HCT116 (cell line): ENCODE measurements around the gene RPL41. TPM values are rescaled to one million over a fixed set of nuclear protein-coding genes. Genes with fewer than 3 reads are reported as not detected.

ENCODE experiments used
- ATAC-seq: fragments of 200-7000 bp; cut with Tn5 transposase; 2 replicates; pipeline ENCODE4 v1.9.1; 2020; ENCODE audit warnings: mild to moderate bottlenecking, moderate library complexity
- BruUV-seq: library from RNA; stranded (reverse); fragments of 400-500 nt; replicated peaks from 2 replicates; lab custom pipeline; 2021; lab: Mats Ljungman, UMichigan
- CTCF ChIA-PET: fragments of 300-600 bp; sonication (Branson Sonifier 250); formaldehyde crosslinking; loops from one replicate; lab custom pipeline; 2021; ENCODE audit warnings: antibody characterized with exemption; lab: Charles Lee
- POLR2A ChIA-PET: fragments of 300-600, 350-600 bp; sonication (Branson Sonifier 250); formaldehyde crosslinking; loops from one replicate; lab custom pipeline; 2021; ENCODE audit warnings: antibody characterized with exemption; lab: Charles Lee
- RAD21 ChIA-PET, 2 experiments: fragments of 300-600 bp; sonication (Branson Sonifier 250); formaldehyde crosslinking; loops; one replicate each; lab custom pipeline; 2023; ENCODE audit warnings: low total read pairs in 2 of 2; ENCODE audit not compliant: uncharacterized antibody in 2 of 2, unreplicated experiment in 2 of 2, low non-redundant PET in 1 of 2; lab: Charles Lee
- DNase-seq: peaks from one replicate; pipeline ENCODE4 v3.0.0-alpha.2; 2010; ENCODE audit warnings: low read depth, low spot score
- H2AFZ ChIP-seq: fragments of 200-600 bp; shearing (Covaris generic), sonication (generic); 2 replicates; pipeline ENCODE4 v1.6.1; 2017; ENCODE audit warnings: low read depth, mixed run types, mixed read lengths, antibody characterized with exemption, low read length; ENCODE audit not compliant: poor library complexity, severe bottlenecking
- H3K27ac ChIP-seq: 2 replicates; pipeline ENCODE4 v1.5.1; 2012; ENCODE audit warnings: low read depth, low read length
- H3K27me3 ChIP-seq: fragments of 200-600 bp; sonication (generic); 2 replicates; pipeline ENCODE4 v1.6.1; 2016; ENCODE audit warnings: mixed run types, low read length, mixed read lengths; ENCODE audit not compliant: insufficient read depth
- H3K36me3 ChIP-seq, 2 experiments: fragments of 200-500 bp in 1 of 2; fragments of 200-600 bp in 1 of 2; sonication (Bioruptor generic) in 1 of 2; sonication (generic) in 1 of 2; 2 replicates each; pipeline versions ENCODE4 v1.5.1 to v1.6.1; 2014 to 2016; ENCODE audit warnings: low read length in 2 of 2, inconsistent platforms in 1 of 2, mixed read lengths in 1 of 2, mixed run types in 1 of 2; ENCODE audit not compliant: insufficient read depth in 2 of 2, control insufficient read depth in 1 of 2
- H3K4me1 ChIP-seq, 2 experiments: fragments of 200-600 bp in 1 of 2; sonication (generic) in 1 of 2; 2 replicates each; pipeline versions ENCODE4 v1.5.1 to v1.6.1; 2012 to 2017; ENCODE audit warnings: low read length in 2 of 2, inconsistent platforms in 1 of 2, mild to moderate bottlenecking in 1 of 2, mixed read lengths in 1 of 2, mixed run types in 1 of 2, moderate library complexity in 1 of 2; ENCODE audit not compliant: insufficient read depth in 2 of 2, control insufficient read depth in 1 of 2
- H3K4me2 ChIP-seq: fragments of 200-600 bp; sonication (generic); 2 replicates; pipeline ENCODE4 v1.6.1; 2017; ENCODE audit warnings: mixed run types, low read length, mixed read lengths
- H3K4me3 ChIP-seq, 2 experiments: fragments of 200-600 bp in 1 of 2; sonication (generic) in 1 of 2; replicated peaks in 1 of 2; 2 replicates each; pipeline ENCODE4 v1.5.1; 2011 to 2016; ENCODE audit warnings: low read length in 2 of 2, control low read depth in 1 of 2, low read depth in 1 of 2, mild to moderate bottlenecking in 1 of 2, mixed read lengths in 1 of 2, mixed run types in 1 of 2
- H3K79me2 ChIP-seq: fragments of 200-600 bp; sonication (generic); 2 replicates; pipeline ENCODE4 v1.6.1; 2017; ENCODE audit warnings: mild to moderate bottlenecking, mixed run types, low read length, moderate library complexity, mixed read lengths; ENCODE audit not compliant: insufficient read depth
- H3K9ac ChIP-seq: fragments of 200-600 bp; sonication (generic); 2 replicates; pipeline ENCODE4 v1.6.1; 2016; ENCODE audit warnings: low read length, mixed read lengths
- H3K9me2 ChIP-seq: fragments of 200-600 bp; sonication (generic), shearing (Covaris generic); 2 replicates; pipeline ENCODE4 v1.6.1; 2017; ENCODE audit warnings: mixed run types, mild to moderate bottlenecking, moderate library complexity; ENCODE audit not compliant: insufficient read depth
- H3K9me3 ChIP-seq, 2 experiments: fragments of 200-500 bp in 1 of 2; fragments of 200-600 bp in 1 of 2; sonication (Bioruptor generic) in 1 of 2; sonication (generic) in 1 of 2; 2 replicates each; pipeline ENCODE4 v1.6.1; 2014 to 2017; ENCODE audit warnings: low read length in 2 of 2, mixed read lengths in 2 of 2, inconsistent platforms in 1 of 2, low read depth in 1 of 2, mild to moderate bottlenecking in 1 of 2, mixed run types in 1 of 2, moderate library complexity in 1 of 2; ENCODE audit not compliant: control insufficient read depth in 1 of 2, insufficient read depth in 1 of 2
- H4K20me1 ChIP-seq: fragments of 200-600 bp; sonication (generic), shearing (Covaris generic); 2 replicates; pipeline ENCODE4 v1.6.1; 2017; ENCODE audit warnings: mixed run types, mild to moderate bottlenecking, moderate library complexity; ENCODE audit not compliant: insufficient read depth
- EGR1 ChIP-seq: IDR thresholded peaks from 2 replicates; pipeline ENCODE4 v1.6.1; 2012; ENCODE audit warnings: low read depth
- ELF1 ChIP-seq: IDR thresholded peaks from 2 replicates; pipeline ENCODE4 v1.6.1; 2012; ENCODE audit warnings: low read depth, borderline replicate concordance
- JUND ChIP-seq: IDR thresholded peaks from 2 replicates; pipeline ENCODE4 v1.6.1; 2012
- POLR2AphosphoS5 ChIP-seq: IDR thresholded peaks from 2 replicates; pipeline ENCODE4 v1.6.1; 2011; ENCODE audit warnings: mild to moderate bottlenecking, low read depth, low read length, moderate library complexity
- YY1 ChIP-seq: IDR thresholded peaks from 2 replicates; pipeline ENCODE4 v1.6.1; 2011; ENCODE audit warnings: low read length, low read depth, moderate library complexity, mild to moderate bottlenecking; ENCODE audit not compliant: insufficient replicate concordance; ENCODE audit errors: extremely low read depth
- ZNF274 ChIP-seq: fragments of 200-500 bp; sonication (Bioruptor generic); IDR thresholded peaks from 2 replicates; pipeline ENCODE4 v1.6.1; 2014; ENCODE audit warnings: mild to moderate bottlenecking, low read depth, low read length, inconsistent platforms
- intact Hi-C: fragments of 100-400 bp; cut with micrococcal nuclease; formaldehyde crosslinking; loops from 2 replicates; pipeline ENCODE4 v1.10.0; 2022
- total RNA-seq: library from RNA; stranded (reverse); gene quantifications from one replicate; pipeline ENCODE4 v1.2.1, GENCODE V29; 2021; ENCODE audit not compliant: unreplicated experiment
- TF ChIP-seq, protein P1 (sequence below): IDR thresholded peaks from 2 replicates; pipeline ENCODE4 v1.6.1; 2012

RPL41 gene
- total RNA-seq, 1 experiment from 2014 or later = 4,327 TPM

DNA sequence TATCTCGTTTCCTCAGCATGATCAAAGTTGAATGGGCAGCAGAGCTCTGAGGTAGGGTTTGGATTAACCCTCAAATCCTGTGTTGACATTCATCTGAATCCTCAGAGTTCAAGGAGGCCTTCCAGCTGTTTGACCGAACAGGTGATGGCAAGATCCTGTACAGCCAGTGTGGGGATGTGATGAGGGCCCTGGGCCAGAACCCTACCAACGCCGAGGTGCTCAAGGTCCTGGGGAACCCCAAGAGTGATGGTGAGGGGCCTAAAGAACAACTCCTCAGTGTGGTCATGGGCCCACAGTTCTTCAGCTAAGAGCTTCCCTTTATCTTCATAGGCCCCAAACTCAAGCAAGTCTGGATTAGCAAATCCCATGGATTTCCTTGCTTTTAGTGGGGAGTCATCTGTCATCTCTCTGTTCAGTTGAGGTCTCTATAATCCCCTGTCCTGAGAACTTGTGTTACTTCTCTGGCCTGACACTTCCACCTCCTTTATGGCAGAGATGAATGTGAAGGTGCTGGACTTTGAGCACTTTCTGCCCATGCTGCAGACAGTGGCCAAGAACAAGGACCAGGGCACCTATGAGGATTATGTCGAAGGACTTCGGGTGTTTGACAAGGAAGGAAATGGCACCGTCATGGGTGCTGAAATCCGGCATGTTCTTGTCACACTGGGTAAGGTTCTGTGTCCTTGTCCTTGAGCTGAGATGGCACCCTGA, 43.2 kb downstream of the RPL41 start:
- peaks cover 41 to 50% of the 10 kb centered on the region in 2 experiments; a peak in 3 of 4 replicates for H3K36me3 ChIP-seq
- BruUV-seq = no TSS peak
- H3K27me3 ChIP-seq = no peaks in the 10 kb centered on the region
- peak overlapping the region; percentile 78 to 96 for H3K4me3 ChIP-seq
- ChIA-PET RAD21 (no interaction called here), POLR2A (interaction anchor here (1.3 to 1.8 kb wide), 2 partner anchors 32 to 42 kb away, joined by 5 to 7 read pairs; partner anchors contain the start of genes ESYT1 and ZC3H10), CTCF (interaction anchor here (0.9 to 1.4 kb wide), 3 partner anchors 30 to 42 kb away, joined by 3 to 5 read pairs (median 4); partner anchors contain the start of genes SMARCC2 and ZC3H10)
- H3K79me2 ChIP-seq = peaks cover 43% of the 10 kb centered on the region
- peak overlapping the region; percentile 99 for H3K9ac ChIP-seq
- H3K4me1 ChIP-seq = peaks cover 12 to 24% of the 10 kb centered on the region in 2 experiments
- no peaks in the 10 kb centered on the region for H3K9me2 ChIP-seq
- no peak for TF ChIP-seq EGR1
- no peak for TF ChIP-seq YY1
- TF ChIP-seq POLR2AphosphoS5 = peak; percentile 16
- no peak for TF ChIP-seq ZNF274
- TF ChIP-seq JUND = no peak
- no peaks in the 10 kb centered on the region for H3K9me3 ChIP-seq
- ATAC-seq = no peak
- peak overlapping the region; percentile 96 for H3K4me2 ChIP-seq
- intact Hi-C loops = loop anchor here (2.0 kb wide), 1 partner anchor 41 kb away; the partner anchor contains the start of gene ZC3H10
- H3K27ac ChIP-seq = peak overlapping the region; percentile 85
- H4K20me1 ChIP-seq = no peaks in the 10 kb centered on the region
- no peak for DNase-seq
- no peak overlapping the region for H2AFZ ChIP-seq

DNA sequence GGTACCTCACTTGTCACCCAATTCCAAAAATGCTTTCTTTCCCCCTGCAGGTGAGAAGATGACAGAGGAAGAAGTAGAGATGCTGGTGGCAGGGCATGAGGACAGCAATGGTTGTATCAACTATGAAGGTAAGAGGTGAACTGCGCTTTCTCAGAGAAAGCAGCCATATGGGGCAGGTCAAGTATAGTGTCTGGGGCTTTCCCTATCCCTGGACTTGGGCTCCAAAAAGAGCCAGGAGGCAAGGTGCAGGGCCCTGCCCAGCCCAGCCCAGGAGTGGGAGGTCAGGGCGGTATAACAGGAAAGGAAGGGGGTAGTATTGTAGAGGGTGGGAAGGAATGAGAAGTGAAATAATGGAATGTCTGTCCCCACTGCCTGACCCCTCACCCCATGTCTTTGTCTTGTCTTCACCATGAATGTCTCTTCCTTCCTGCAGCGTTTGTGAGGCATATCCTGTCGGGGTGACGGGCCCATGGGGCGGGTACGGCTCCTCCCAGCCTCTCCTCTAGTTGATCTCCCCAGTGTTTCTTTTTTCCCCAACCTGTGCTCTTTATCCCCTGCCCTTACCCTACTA, 43.8 kb downstream of the RPL41 start:
- H3K9ac ChIP-seq = no peak overlapping the region
- TF ChIP-seq, protein P1, sequence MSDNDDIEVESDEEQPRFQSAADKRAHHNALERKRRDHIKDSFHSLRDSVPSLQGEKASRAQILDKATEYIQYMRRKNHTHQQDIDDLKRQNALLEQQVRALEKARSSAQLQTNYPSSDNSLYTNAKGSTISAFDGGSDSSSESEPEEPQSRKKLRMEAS = no peak
- no peak for TF ChIP-seq ELF1
- peak; percentile 45; the same call in 1 of the 2 replicates for TF ChIP-seq POLR2AphosphoS5
- TF ChIP-seq, all 23 proteins: peak for 1
- intact Hi-C loops = no loop called here
- DNase-seq (no peak), ATAC-seq (no peak)
- ChIA-PET RAD21 (no interaction called here), POLR2A (interaction anchor here (1.7 kb wide), 1 partner anchor 43 kb away, joined by 7 read pairs; the partner anchor contains the start of genes RPL41 and ZC3H10), CTCF (interaction anchor here (0.9 kb wide), 1 partner anchor 30 kb away, joined by 3 read pairs; no protein-coding TSS in a partner anchor)
- Histone ChIP-seq H3K9me2 (no peaks in the 10 kb centered on the region), H3K27ac (peak overlapping the region; percentile 85), H3K4me3 (no peak overlapping the region), H4K20me1 (no peaks in the 10 kb centered on the region), H3K36me3 (peaks cover 45 to 50% of the 10 kb centered on the region in 2 experiments; a peak in 3 of 4 replicates), H3K27me3 (no peaks in the 10 kb centered on the region), H3K4me1 (peaks cover 12 to 24% of the 10 kb centered on the region in 2 experiments), H2AFZ (no peak overlapping the region), H3K79me2 (peaks cover 43% of the 10 kb centered on the region), H3K4me2 (peak overlapping the region; percentile 96; the same call in 1 of the 2 replicates), H3K9me3 (no peaks in the 10 kb centered on the region)
- no TSS peak for BruUV-seq
